Superior temporal gyrus (tissue), 1 donor: Measurements from ENCODE around the gene CEP104.

Experiments
- DNase-seq: peaks from one replicate; pipeline ENCODE4 v3.0.0-alpha.2; 2016; ENCODE audit errors: extremely low spot score

Gene CEP104

DNA sequence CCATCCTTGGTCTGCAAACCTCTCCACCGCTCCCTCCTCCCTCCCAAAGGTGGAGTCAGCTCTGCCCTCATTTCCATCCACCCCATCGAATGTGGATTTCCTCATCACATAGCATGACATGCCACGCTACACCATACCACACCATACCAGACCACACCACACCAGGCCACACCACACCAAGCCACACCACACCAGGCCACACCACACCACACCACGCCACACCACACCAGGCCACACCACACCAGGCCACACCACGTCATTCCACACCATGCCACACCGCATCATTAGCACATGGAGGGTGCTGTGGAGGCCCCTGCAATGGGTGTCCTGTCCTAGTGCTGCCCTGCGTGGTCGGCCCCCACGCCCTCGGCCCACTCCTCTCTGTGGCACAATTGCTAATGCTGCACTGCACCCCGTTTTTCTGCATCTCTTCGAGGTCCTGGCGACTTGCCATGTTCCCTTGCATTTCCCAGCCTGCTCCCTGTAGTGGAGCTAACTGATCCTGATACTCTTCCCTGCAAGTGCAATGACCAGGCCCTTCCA lies 11.5 kb upstream of the CEP104 start:
- no peak for DNase-seq

DNA sequence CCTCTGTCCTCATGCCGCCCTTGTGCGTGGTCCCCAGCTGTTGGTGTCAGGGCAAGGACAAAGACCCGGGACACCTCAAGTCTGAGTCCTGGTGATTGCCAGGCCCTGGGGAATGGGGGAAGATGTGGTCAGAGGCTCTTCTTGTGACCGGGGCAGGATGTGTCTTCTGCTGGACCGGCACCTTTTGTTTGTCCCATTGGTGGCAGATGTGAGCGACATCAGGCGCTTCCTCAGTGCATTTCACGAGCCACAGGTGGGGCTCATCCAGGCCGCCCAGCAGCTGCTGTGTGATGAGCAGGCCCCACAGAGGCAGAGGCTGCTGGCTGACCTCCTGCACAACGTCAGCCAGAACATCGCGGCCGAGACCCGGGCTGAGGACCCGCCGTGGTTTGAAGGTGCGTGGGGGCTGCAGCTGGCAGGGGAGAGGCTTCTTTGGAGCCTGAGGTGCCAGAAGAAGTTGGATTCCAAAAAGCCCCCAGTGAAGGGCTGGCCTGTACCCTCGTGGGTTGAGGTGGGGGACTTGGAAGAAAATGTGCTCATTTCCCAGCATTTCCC lies 8.7 kb upstream of the CEP104 start:
- DNase-seq: no peak

DNA sequence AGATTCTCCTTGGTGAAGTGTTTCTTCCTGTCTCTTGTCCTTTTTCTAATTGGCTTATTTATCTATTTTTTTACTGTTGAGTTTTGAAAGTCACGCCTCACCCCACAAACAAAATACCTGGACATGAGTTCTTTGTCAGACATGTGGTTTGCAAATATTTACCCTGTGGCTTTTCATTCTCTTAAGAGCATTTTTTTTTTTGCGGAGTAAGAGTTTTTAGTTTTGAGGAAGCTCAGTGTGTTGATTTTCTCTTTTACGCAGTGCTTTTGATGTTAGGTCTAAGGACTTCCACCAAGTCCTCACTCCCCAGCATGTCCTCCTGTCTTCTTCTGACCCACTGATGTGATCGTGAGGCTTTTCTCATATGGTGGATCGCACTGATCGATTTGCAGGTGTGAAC lies 7.9 kb upstream of the CEP104 start:
- no peak for DNase-seq

DNA sequence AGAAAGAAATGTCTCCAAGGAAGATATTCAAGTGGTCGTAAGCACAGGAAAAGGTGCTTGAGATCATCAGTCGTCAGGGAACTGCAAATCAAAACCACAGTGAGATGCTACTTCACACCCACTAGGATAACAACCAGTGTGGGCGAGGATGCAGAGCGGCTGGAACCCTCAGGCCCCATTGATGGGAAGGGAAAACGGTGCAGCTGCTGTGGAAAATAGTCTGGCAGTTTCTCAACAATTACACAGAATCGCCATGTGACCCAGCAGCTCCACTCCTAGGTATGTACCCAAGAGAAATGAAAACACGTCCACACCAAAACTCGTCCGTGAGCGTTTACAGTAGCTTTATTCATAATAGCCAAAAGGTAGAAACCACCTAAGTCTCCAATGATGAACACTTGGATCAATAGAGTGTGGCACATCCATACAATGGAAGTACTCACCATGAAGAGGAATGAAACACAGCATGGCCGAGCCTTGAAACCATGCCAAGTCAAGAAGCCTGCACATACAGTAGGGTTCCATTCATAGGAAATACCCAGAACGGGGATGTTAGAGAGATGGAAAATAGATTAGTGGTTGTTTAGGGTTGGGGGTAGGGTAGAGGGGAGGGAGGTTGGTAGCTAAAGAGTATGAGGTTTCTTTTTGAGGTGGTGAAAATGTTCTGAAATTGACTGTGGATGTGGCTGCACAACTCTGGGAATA lies 6.4 kb upstream of the CEP104 start:
- DNase-seq: peak; percentile 76

DNA sequence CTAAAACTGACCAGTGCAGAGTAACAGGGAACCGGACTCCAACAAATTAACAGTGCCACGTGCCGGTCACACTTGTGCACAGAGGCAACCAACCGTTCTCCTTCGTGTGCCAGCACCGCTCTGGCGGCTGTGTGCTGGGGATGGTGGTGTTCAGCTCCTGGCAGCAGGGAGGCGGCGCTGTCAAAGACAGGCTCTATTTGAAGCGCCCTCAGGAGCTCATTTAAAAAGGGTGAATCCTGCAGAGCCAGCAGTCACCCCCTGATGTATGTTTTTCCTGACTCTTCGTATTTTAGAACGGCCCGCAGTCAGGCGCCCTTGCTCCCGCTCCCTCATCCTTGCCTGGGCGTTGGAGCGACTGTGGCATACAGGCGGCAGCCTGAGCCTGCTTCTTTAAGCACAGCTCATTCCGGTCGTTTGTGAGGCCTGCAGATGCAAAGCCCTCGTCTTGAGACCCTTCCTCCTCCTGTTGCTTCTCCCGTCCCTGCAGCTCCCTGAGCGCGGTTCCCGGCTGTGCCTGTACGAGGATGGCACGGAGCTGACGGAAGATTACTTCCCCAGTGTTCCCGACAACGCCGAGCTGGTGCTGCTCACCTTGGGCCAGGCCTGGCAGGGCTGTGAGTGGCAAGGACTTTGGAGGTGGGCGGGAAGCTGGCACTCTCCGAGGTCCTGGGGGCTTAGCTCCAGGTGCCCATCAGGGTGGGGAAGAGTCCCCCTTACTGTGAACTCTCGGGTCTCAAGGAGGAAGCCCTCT lies 1.4 kb upstream of the CEP104 start:
- peak; percentile 63 for DNase-seq

DNA sequence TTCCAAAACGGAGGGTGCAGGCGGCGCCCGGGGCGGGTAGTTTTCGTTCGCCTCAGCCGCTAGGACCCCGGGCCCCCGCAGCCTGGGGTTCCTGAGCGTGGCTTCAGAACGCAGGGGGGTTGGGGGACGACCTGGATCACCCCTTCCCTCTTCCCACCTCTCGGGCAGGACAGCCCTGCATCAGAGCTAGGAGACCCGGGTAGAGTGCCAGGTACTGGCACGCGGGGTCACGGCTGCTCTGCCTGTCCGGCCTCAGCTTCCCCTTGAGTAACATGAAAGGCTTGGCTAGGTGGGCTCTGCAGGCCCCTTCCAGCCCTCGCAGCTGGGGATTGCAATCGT lies 749 bp upstream of the CEP104 start:
- DNase-seq: no peak

DNA sequence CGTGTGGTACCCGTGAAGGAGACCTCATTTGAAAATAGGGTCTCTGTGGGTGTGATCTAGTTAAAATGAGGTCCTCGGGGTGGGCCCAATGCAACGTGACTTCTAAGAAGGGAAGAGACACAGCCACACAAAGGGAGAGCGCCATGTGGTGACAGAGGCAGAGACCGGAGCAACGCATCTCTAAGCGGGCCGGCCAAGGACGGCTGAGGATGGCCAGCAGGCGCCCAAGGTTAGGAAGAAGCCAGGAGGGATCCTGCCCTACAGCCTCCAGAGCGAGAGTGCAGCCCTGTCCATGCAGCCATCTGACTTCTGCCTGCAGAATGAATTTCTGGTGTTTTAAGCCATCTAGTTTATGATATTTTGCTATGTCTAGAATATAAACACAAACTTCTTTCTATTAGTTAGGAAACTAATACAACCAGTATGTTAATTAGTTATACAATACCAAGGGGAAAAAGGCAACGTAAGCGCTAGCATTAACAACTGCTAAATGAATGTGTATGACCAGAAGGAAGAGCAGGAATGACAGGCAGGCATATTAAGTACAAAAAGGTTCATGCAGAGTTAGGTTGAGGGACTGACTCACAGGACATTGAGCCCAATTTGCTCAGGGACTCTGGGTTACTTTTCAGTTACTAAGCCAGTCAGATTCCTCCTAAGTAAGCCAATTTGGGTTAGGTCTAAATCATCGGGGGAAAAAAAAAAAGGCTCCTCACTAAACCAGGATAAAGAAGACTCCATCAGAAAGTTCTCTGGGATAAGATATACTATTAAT lies 4.1 kb downstream of the CEP104 start:
- no peak for DNase-seq

DNA sequence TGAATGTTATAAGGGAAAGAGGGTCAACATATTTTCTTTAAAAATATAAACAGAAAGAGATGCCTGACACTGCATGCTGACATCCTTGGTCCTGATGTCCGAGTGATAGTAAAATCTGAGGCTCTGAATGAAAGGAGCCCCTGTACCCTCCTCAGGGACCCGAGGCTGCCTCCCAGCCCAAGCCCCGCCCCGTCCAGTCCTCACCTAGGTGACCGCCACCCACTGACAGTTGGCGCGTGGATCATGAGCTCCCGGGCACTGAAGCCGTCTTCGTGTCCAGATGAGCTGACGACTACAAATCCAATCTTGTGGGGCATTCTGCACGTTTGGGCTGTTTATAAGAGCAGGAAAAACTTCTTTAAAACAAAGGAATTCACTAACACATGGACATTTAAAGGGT lies 4.9 kb downstream of the CEP104 start:
- DNase-seq: no peak

DNA sequence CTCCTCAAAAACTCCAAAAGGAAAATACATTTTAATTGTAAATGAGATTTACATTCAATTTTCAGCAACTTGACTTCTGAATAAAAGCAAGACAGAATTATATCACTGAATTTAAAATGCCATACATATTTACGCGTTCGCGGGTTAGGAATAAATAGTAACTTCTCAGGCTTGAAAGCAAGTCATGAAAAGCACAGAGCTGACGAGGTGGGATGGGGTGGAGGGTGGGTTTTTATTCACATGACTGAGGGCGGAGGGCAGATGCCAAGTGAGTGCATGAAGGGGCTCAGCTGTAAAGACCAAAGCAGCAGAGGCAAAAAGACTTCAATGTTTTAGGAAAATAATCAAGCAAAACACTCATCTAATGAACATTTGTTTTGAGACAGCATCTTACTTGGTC lies 5.7 kb downstream of the CEP104 start:
- no peak for DNase-seq

DNA sequence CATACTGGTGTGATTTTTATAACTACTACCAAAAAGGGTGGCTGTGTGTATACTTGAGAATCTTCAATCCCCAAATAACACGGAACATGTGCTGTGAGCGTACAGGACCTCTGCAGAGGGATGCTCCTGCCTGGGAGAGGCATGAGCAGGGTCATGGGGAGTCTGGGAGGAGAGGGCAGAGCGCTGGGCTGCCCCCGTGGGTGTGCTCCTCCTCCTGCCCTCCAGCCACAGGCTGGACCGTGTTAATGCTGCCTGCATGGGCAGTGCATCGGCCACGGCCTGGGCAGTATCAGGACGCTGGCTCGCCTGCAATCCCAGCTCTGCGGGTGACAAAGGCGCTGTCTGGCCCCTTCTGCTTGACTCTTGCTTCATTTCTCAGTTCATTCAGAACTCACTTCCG lies 6.2 kb downstream of the CEP104 start:
- DNase-seq: no peak

DNA sequence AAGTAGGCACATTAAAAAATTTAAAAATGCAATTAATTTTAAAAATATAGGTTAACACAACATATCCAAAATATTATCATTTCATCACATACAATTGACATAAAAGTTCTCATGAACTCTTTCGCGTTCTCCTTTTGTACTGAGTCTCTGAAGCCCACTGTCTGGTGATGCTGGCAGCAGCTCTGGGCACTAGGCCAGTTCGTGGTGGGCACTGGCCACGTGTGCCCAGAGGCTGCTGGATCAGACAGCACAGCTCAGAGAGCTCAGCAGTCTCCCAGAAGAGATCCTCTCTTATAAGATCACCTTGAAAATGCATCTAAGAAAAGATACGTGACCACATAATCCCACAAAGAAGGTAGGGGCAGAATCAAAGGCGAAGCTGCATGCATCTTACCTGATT lies 9.9 kb downstream of the CEP104 start:
- DNase-seq: no peak

DNA sequence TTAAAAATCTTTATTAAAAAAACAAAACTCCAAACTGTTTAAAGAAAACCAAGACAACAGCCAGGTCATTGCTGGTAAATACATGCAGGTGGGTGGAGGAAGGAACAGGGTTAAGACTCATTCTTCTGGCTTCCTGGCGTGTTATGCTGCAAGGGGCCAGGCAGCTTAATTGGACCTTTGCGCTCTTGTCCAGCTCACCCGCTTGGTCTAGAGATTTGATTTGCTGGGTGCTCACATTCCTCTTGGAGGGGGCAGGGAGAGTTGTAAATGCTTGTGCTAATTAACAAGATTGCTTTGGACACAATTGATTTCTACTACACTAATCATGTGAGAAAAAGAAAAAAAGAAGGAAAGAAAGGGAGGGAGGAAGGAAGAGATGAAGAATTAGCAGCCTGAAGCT lies 10.5 kb downstream of the CEP104 start:
- no peak for DNase-seq

DNA sequence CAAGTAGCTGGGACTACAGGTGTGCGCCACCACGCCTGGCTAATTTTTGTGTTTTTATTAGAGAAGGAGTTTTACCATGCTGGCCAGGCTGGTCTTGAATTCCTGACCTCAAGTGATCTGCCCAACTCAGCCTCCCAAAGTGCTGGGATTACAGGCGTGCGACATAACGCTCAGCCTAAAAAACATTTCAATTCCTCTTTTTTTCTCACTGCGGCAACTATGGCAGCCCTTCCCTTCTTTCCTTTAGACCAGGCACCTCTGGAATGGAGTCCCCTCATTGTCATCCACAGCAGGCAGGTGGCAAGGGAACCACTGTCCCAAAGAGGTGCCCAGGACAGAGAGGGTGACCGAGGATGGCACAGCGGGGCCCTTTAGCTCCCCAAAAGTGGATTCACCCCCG lies 14.1 kb downstream of the CEP104 start:
- DNase-seq: no peak

DNA sequence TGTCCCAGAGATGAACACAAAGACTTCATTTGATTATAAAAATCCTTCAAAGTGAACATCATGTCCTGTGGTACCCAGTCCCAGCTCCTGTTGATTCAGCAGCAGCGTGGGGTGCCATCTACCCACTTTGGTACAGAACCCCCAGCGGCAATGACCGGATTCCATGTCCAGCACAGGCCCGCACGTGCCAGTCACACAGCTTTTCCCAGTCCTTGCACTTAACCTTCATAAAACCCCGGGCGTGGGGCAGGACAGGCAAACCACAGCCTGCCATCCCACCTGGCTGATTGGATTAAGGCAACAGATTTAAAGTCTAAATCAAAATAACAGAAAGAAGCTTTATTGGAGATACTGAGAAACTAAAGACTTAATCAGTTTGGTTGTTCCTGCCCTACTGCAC lies 15.5 kb downstream of the CEP104 start:
- DNase-seq: no peak

DNA sequence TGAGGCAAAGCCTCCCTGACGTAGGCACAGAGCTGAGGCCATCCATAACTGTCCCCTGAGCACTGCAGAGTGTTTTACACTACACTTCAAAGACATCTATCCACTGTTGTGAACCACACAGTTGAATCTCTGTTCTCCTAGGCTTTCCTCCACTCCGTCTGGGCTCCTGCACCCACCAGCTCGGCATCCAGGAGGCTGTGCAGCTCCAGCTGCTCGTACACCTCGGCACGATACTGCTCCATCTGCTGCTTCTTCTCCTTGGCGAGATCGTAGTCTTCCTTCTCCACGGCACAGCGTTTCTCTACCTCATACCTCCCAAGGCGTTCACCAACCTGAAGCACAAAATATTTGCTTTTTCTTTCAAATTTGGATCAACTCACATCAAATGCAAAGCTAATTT lies 18.2 kb downstream of the CEP104 start:
- DNase-seq: no peak

DNA sequence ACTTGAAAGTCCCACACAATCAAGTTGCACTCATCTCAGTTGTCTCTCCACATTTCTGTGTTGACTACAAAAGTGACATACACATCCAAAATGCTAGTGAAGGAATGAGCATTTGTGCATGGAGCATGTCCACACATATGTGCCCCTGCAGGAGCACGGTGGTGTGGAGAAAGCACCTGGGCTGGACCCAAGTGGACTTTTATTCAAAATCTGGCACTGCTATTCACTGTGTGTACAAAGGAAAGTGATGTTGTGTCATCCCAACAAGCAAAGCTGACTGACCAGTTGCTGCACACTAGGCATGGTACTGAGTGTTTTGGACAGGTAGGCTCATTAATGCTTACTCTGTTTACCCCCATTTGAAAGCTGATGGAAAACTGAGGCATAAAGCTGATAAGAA lies 19.3 kb downstream of the CEP104 start:
- DNase-seq: no peak

DNA sequence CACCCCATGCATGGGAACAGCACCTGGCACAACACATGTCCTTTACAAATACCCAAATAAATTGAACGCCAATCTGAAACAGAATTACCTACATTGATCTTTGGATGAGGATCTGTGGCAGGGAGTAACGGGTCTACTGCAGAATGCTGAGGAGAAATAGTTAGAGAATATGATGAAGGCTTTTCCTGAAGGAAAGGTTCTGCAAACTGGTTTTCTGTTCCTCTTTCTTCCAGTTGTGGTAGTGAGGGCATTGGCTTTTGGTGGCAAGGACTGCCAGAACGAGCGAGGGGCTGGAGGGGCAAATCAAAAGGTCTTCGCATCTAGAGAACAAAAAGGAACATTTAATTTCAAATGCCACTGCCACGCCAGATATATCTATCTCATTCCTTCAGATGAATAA lies 19.8 kb downstream of the CEP104 start:
- no peak for DNase-seq

DNA sequence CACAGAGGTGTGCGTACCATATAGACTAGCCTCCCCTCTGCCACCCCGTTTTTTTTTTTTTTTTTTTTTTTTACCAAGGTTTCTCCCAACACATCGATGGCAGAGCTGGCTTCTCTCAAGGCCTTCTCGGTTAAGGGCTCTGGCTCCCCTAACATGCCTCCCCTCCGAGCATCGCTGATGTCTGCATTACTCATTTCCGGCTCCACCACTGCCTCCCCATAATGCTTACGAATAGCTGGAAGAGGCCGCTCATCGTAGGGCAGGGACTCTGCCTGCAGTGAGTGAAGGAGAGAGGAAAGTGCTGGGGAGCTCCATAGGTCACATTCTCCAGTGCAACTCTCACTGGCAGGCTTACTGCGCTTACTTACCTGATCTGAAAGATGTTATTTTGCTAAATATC lies 20.6 kb downstream of the CEP104 start:
- DNase-seq: no peak

DNA sequence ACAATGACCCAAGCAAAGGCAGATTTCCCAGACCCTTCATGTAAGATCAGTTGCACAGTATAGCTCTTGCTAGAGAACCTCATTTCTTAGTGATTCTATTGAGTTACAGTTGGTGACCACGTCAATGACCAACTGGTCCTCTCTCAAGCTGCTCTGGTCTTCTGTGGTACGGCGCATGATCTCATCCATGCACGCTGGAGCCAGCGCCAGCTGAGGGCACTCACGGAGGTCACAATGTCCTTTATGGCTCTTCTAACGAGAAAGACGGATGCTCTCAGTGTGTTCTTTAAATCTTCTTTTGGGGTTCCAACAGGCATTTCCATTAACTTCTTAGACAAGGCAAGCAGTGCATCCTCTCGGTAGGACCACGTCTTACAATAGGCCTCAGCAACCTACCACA lies 22.3 kb downstream of the CEP104 start:
- DNase-seq: peak; percentile 16

DNA sequence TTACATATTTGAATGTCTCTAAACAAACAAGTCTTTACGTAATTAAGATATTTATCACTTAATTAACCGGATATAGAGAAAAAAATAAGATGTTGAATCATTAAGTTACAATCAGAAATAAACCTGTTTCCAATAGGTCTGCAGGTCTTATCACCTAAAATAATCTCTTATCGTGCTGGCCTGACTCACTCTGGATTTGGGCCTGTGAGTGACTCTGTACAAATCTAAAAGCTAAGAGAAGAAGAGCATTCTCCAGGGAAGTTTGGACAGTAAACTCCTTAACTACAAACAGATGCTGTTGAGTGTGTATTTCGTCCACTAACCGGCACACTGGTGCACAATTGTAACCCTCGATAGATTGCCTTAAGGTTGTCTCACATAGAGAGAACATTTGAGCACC lies 25.3 kb downstream of the CEP104 start:
- DNase-seq: no peak

DNA sequence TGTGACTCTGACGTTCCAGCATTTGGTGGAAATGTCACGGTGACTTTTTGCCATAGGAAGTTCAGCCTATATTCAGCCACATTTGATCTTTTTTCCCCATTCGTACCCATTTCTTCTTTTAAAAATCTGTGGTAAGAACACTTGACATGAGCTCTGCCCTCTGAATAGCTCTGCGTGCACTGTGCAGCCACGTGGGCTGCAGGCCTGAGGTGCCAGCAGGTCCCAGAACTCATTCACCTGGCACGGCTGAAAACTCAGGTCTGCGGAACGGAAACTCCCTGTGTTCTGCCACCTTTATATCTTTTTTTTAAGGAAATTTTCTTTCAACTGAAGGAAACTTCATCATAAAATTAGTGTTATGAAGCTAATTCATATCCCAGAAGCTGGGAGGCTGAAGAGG lies 28.6 kb downstream of the CEP104 start:
- DNase-seq: no peak

DNA sequence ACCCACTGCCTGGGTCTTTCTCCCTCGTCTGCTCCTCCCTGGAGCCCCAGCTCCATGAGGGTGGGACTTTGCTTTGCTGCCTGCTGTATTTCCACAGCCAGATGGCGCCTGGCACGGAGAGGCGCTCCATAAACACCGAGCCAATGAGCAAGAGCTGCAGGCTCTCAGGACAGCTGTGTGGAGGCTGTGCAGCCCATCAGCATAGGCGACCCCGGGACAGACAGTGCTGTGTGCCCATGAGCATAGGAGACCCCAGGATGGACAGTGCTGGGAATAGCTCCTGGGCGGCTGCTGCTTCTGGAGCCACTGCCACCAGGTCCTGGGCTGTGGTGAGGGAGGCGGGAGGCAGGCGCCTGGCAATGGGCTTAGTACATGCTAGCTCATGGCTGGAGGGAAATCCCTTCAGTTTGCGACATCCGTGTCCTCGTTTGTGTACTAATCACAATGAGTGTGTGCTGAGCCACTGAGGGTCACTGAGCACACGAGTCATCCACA lies 29.2 kb downstream of the CEP104 start:
- peak; percentile 57 for DNase-seq
